AG09319 (cell line): Measurements from ENCODE around the gene PADI2.

Experiments used
- DNase-seq: peaks from one replicate; pipeline ENCODE4 v3.0.0-alpha.2; 2010; ENCODE audit warnings: low read depth; ENCODE audit errors: extremely low read depth
- TF ChIP-seq, protein P1 (sequence below): IDR thresholded peaks from 2 replicates; pipeline ENCODE4 v1.5.1; 2011; ENCODE audit warnings: low read depth, mild to moderate bottlenecking, inconsistent platforms, low read length, moderate library complexity

Gene PADI2

DNA sequence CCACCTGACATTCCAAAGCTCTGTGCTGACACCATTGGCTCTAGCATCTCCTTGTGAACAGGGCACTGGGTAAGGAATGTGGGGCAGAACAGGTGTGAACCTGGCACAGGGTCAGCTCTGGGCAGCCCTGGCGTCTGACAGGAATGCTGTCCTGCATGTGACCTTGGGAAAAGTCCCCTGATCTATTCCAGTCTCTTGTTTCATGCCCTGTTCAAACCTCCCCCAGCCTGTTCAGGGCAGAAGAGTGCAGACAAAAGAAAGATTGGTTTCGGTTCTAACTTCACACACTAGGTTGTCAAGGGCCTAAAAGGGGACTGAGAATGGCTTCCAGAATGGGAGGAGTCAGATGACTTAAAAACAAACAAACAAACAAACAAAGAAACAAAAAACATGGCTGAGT lies 37.8 kb downstream of the PADI2 start:
- no peak for DNase-seq

GRCh38 chr1:17080880-17081279 lies 38.4 kb downstream of the PADI2 start:
- DNase-seq: no peak

More for the DNA sequence above, 37.8 kb downstream of the PADI2 start:
- TF ChIP-seq, protein P1, sequence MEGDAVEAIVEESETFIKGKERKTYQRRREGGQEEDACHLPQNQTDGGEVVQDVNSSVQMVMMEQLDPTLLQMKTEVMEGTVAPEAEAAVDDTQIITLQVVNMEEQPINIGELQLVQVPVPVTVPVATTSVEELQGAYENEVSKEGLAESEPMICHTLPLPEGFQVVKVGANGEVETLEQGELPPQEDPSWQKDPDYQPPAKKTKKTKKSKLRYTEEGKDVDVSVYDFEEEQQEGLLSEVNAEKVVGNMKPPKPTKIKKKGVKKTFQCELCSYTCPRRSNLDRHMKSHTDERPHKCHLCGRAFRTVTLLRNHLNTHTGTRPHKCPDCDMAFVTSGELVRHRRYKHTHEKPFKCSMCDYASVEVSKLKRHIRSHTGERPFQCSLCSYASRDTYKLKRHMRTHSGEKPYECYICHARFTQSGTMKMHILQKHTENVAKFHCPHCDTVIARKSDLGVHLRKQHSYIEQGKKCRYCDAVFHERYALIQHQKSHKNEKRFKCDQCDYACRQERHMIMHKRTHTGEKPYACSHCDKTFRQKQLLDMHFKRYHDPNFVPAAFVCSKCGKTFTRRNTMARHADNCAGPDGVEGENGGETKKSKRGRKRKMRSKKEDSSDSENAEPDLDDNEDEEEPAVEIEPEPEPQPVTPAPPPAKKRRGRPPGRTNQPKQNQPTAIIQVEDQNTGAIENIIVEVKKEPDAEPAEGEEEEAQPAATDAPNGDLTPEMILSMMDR: no peak

GRCh38 chr1:17080085-17080759 lies 39.0 kb downstream of the PADI2 start:
- TF ChIP-seq, protein P1: no peak
- no peak for DNase-seq

More at GRCh38 chr1:17080880-17081279, 38.4 kb downstream of the PADI2 start:
- TF ChIP-seq, protein P1: no peak

DNA sequence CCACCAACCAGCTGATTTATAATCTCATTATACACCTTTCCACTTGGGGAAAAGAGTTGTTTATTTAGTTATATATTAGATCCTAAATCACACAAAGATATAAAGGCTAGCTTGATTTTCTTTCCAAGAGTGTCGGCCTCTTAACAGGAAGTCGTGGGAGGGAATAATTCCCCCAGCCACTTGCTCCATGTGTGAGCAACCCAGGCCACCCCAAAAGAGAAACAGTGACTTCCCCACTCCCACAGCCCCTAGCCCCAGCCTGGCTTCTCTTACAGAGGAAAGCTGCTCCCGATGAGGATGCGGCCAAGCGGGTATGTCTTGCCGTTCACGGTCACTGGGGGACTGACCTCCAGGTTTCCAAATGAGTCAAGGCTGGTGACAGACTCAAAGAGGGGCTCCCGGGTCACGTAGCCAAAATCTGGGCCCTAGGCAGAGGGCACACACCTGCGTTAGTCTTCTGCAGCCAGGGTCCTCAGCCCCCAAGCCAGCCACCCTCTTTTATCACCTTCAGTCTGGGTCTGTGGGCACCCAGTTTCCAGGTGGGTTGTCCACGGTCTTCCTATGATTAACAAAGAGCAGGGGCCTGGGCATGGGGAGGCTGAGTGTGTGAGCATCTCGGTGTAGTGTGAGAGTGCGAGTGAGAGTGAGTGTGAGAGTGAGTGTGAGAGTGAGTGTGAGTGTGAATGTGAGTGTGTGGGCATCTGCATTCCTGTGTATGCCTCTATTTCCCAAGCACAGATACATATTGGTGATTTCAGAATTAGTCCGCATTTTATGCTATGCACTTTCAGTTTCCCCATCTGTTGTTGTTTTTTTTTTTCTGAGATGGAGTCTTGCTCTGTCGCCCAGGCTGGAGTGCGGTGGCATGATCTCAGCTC lies 40.0 kb downstream of the PADI2 start:
- DNase-seq: no peak
- TF ChIP-seq, protein P1: no peak

- DNase-seq: no peak
- TF ChIP-seq, protein P1: peak; percentile 25
Observed at GRCh38 chr1:17075470-17076255, 43.6 kb downstream of the PADI2 start.

DNA sequence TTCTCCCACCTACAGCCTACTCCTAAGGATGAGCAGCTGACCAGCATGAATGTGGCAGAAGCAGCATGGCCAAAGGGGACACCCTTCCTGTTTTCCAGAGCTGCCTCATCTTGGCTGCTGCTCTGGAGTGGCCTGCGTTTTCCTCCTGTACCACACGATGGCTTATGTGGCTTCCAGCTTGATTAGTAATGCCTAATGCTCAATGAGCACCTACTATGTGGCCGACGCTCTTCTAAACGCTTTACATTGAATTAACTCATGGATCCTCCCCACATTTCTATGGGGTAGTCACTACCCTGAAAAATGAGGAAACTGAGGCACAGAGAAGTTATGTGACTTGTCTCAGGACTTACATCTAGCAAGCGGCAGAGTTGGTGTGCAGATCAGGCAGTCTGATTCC lies 47.5 kb downstream of the PADI2 start:
- no peak for DNase-seq
- TF ChIP-seq, protein P1: no peak
